HG02588 (cell line): Measurements from ENCODE around the gene MRPS30.
"Not testable (repeated sequence)": the region's sequence is repeated elsewhere in the genome, so short reads cannot be mapped to it uniquely, and the experiment has no call there.

Experiments used
- ATAC-seq: cut with Tn5 transposase; IDR thresholded peaks from one replicate; pipeline ENCODE4 v1.9.1; 2021; ENCODE audit warnings: mild to moderate bottlenecking, moderate library complexity; ENCODE audit not compliant: unreplicated experiment

MRPS30 gene

GRCh38 chr5:44814761-44815160 is 6.0 kb downstream of the MRPS30 start:
- no peak for ATAC-seq

- ATAC-seq, result no peak
These were observed 12.4 kb downstream of the MRPS30 start for GRCh38 chr5:44821164-44821563.

GRCh38 chr5:44824662-44825061 is 15.9 kb downstream of the MRPS30 start:
- not testable (repeated sequence) for ATAC-seq

- ATAC-seq, result no peak
These were observed 18.9 kb downstream of the MRPS30 start for GRCh38 chr5:44827681-44828080.

- ATAC-seq, result no peak
These were observed 20.0 kb downstream of the MRPS30 start for GRCh38 chr5:44828719-44829118.

- no peak for ATAC-seq
These were observed 22.2 kb downstream of the MRPS30 start for GRCh38 chr5:44830951-44831350.

GRCh38 chr5:44833249-44833648 is 24.5 kb downstream of the MRPS30 start:
- ATAC-seq, result no peak

- no peak for ATAC-seq
These were observed 26.9 kb downstream of the MRPS30 start for GRCh38 chr5:44835693-44836092.

- no peak for ATAC-seq
These were observed 30.4 kb downstream of the MRPS30 start for GRCh38 chr5:44839018-44839681.

- ATAC-seq, result no peak
These were observed 33.9 kb downstream of the MRPS30 start for GRCh38 chr5:44842496-44843282.

GRCh38 chr5:44844744-44845143 is 36.0 kb downstream of the MRPS30 start:
- ATAC-seq, result no peak

- no peak for ATAC-seq
These were observed 37.0 kb downstream of the MRPS30 start for GRCh38 chr5:44845777-44846176.

GRCh38 chr5:44847206-44847852 is 38.6 kb downstream of the MRPS30 start:
- ATAC-seq, result no peak

GRCh38 chr5:44860267-44860666 is 51.5 kb downstream of the MRPS30 start:
- no peak for ATAC-seq

GRCh38 chr5:44862808-44863207 is 54.1 kb downstream of the MRPS30 start:
- no peak for ATAC-seq
